CD4-positive, alpha-beta T cell treated with Interleukin-15 for 1 hour (primary cell): ENCODE data around the gene NKX2-3.

Experiments used
- DNase-seq: peaks from one replicate; pipeline ENCODE4 v3.0.0-alpha.2; 2020

The NKX2-3 gene

GRCh38 chr10:99526861-99527504, 5.8 kb upstream of the NKX2-3 start:
- no peak for DNase-seq

- DNase-seq: no peak
Measured at GRCh38 chr10:99527526-99528493, 4.9 kb upstream of the NKX2-3 start.

- no peak for DNase-seq
Measured at GRCh38 chr10:99528494-99529441, 4.0 kb upstream of the NKX2-3 start.

- DNase-seq: no peak
Measured at GRCh38 chr10:99529591-99530107, 3.1 kb upstream of the NKX2-3 start.

GRCh38 chr10:99530108-99531025, 2.4 kb upstream of the NKX2-3 start:
- no peak for DNase-seq

- DNase-seq: no peak
Measured at GRCh38 chr10:99531026-99531695, 1.6 kb upstream of the NKX2-3 start.

GRCh38 chr10:99531696-99532593, 797 bp upstream of the NKX2-3 start:
- no peak for DNase-seq

GRCh38 chr10:99533496-99534449, 1.0 kb downstream of the NKX2-3 start:
- no peak for DNase-seq

- DNase-seq: no peak
Measured at GRCh38 chr10:99534450-99534938, 1.8 kb downstream of the NKX2-3 start.

GRCh38 chr10:99534939-99535763, 2.4 kb downstream of the NKX2-3 start:
- no peak for DNase-seq

GRCh38 chr10:99535764-99536337, 3.1 kb downstream of the NKX2-3 start:
- DNase-seq: no peak

- no peak for DNase-seq
Measured at GRCh38 chr10:99536338-99537085, 3.8 kb downstream of the NKX2-3 start.

GRCh38 chr10:99537086-99537988, 4.6 kb downstream of the NKX2-3 start:
- DNase-seq: no peak

- no peak for DNase-seq
Measured at GRCh38 chr10:99537989-99538917, 5.5 kb downstream of the NKX2-3 start.
